GM21423 (cell line): Measurements from ENCODE around the gene HS6ST2.

Source experiments
- ATAC-seq: cut with Tn5 transposase; IDR thresholded peaks from one replicate; pipeline ENCODE4 v1.9.1; 2021; ENCODE audit warnings: mild to moderate bottlenecking, moderate library complexity; ENCODE audit not compliant: unreplicated experiment

HS6ST2 gene

GRCh38 chrX:132853040-132853439 is 105.4 kb downstream of the HS6ST2 start:
- no peak for ATAC-seq

GRCh38 chrX:132848296-132848970 is 110.0 kb downstream of the HS6ST2 start:
- ATAC-seq, result no peak

GRCh38 chrX:132843363-132843762 is 115.1 kb downstream of the HS6ST2 start:
- ATAC-seq, result no peak

- no peak for ATAC-seq
Measured at GRCh38 chrX:132842460-132843238, 115.8 kb downstream of the HS6ST2 start.

GRCh38 chrX:132837967-132838366 is 120.5 kb downstream of the HS6ST2 start:
- no peak for ATAC-seq

- ATAC-seq, result no peak
Measured at GRCh38 chrX:132837126-132837525, 121.3 kb downstream of the HS6ST2 start.

- no peak for ATAC-seq
Measured at GRCh38 chrX:132836471-132836870, 122.0 kb downstream of the HS6ST2 start.

GRCh38 chrX:132834741-132835140 is 123.7 kb downstream of the HS6ST2 start:
- ATAC-seq, result no peak

- ATAC-seq, result no peak
Measured at GRCh38 chrX:132834109-132834508, 124.3 kb downstream of the HS6ST2 start.

GRCh38 chrX:132833373-132833772 is 125.1 kb downstream of the HS6ST2 start:
- ATAC-seq, result no peak

- ATAC-seq, result no peak
Measured at GRCh38 chrX:132831336-132831973, 127.0 kb downstream of the HS6ST2 start.

GRCh38 chrX:132822634-132823012 is 135.8 kb downstream of the HS6ST2 start:
- ATAC-seq, result no peak

GRCh38 chrX:132821974-132822633 is 136.3 kb downstream of the HS6ST2 start:
- ATAC-seq, result no peak

GRCh38 chrX:132820675-132821074 is 137.8 kb downstream of the HS6ST2 start:
- ATAC-seq, result no peak

- ATAC-seq, result no peak
Measured at GRCh38 chrX:132819711-132820264, 138.6 kb downstream of the HS6ST2 start.

- no peak for ATAC-seq
Measured at GRCh38 chrX:132818638-132819037, 139.8 kb downstream of the HS6ST2 start.

GRCh38 chrX:132815643-132816042 is 142.8 kb downstream of the HS6ST2 start:
- ATAC-seq, result no peak

- ATAC-seq, result no peak
Measured at GRCh38 chrX:132810964-132811712, 147.3 kb downstream of the HS6ST2 start.

GRCh38 chrX:132810488-132810887 is 147.9 kb downstream of the HS6ST2 start:
- ATAC-seq, result no peak

GRCh38 chrX:132809581-132809980 is 148.8 kb downstream of the HS6ST2 start:
- no peak for ATAC-seq
